Stromal cell of bone marrow (primary cell): Measurements from ENCODE around the gene MPC2.
"Not testable (repeated sequence)": the region's sequence is repeated elsewhere in the genome, so short reads cannot be mapped to it uniquely, and the experiment has no call there.

Experiments
- DNase-seq: peaks from one replicate; pipeline ENCODE4 v3.0.0-alpha.2; 2012; ENCODE audit warnings: low read depth

MPC2 gene

GRCh38 chr1:167934426-167935215 is 2.3 kb downstream of the MPC2 start:
- no peak for DNase-seq

GRCh38 chr1:167933788-167934187 is 3.1 kb downstream of the MPC2 start:
- no peak for DNase-seq

- no peak for DNase-seq
Measured at GRCh38 chr1:167929725-167930124, 7.1 kb downstream of the MPC2 start.

- DNase-seq: not testable (repeated sequence)
Measured at GRCh38 chr1:167928919-167929318, 8.0 kb downstream of the MPC2 start.

GRCh38 chr1:167928457-167928852 is 8.4 kb downstream of the MPC2 start:
- DNase-seq: no peak

GRCh38 chr1:167927046-167927754 is 9.7 kb downstream of the MPC2 start:
- DNase-seq: no peak

GRCh38 chr1:167926486-167926997 is 10.3 kb downstream of the MPC2 start:
- no peak for DNase-seq

GRCh38 chr1:167924543-167925231 is 12.2 kb downstream of the MPC2 start:
- no peak for DNase-seq

GRCh38 chr1:167924102-167924501 is 12.8 kb downstream of the MPC2 start:
- DNase-seq: no peak

GRCh38 chr1:167923324-167924056 is 13.4 kb downstream of the MPC2 start:
- no peak for DNase-seq

GRCh38 chr1:167922611-167923074 is 14.2 kb downstream of the MPC2 start:
- no peak for DNase-seq

GRCh38 chr1:167922023-167922422 is 14.8 kb downstream of the MPC2 start:
- no peak for DNase-seq

GRCh38 chr1:167916766-167917511 is 19.9 kb downstream of the MPC2 start:
- DNase-seq: no peak

GRCh38 chr1:167915569-167915968 is 21.3 kb downstream of the MPC2 start:
- no peak for DNase-seq

GRCh38 chr1:167913895-167914496 is 22.9 kb downstream of the MPC2 start, which contains the start of gene ADCY10:
Gene ADCY10, minus strand, starts transcription at chr1:167914134. Its CDS starts 8,994 bp downstream, at chr1:167905140.
- DNase-seq: no peak

- no peak for DNase-seq
Measured at GRCh38 chr1:167912294-167912693, 24.6 kb downstream of the MPC2 start.

GRCh38 chr1:167911413-167911812 is 25.5 kb downstream of the MPC2 start:
- DNase-seq: no peak

GRCh38 chr1:167910530-167910929 is 26.3 kb downstream of the MPC2 start:
- DNase-seq: no peak

- DNase-seq: no peak
Measured at GRCh38 chr1:167909691-167910180, 27.1 kb downstream of the MPC2 start.

GRCh38 chr1:167905671-167906070 is 31.2 kb downstream of the MPC2 start:
- no peak for DNase-seq
